ENCODE data around the gene MINPP1.
"Not testable (repeated sequence)": the region's sequence is repeated elsewhere in the genome, so short reads cannot be mapped to it uniquely, and the experiment has no call there.

MINPP1 gene, protein sequence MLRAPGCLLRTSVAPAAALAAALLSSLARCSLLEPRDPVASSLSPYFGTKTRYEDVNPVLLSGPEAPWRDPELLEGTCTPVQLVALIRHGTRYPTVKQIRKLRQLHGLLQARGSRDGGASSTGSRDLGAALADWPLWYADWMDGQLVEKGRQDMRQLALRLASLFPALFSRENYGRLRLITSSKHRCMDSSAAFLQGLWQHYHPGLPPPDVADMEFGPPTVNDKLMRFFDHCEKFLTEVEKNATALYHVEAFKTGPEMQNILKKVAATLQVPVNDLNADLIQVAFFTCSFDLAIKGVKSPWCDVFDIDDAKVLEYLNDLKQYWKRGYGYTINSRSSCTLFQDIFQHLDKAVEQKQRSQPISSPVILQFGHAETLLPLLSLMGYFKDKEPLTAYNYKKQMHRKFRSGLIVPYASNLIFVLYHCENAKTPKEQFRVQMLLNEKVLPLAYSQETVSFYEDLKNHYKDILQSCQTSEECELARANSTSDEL

DNA sequence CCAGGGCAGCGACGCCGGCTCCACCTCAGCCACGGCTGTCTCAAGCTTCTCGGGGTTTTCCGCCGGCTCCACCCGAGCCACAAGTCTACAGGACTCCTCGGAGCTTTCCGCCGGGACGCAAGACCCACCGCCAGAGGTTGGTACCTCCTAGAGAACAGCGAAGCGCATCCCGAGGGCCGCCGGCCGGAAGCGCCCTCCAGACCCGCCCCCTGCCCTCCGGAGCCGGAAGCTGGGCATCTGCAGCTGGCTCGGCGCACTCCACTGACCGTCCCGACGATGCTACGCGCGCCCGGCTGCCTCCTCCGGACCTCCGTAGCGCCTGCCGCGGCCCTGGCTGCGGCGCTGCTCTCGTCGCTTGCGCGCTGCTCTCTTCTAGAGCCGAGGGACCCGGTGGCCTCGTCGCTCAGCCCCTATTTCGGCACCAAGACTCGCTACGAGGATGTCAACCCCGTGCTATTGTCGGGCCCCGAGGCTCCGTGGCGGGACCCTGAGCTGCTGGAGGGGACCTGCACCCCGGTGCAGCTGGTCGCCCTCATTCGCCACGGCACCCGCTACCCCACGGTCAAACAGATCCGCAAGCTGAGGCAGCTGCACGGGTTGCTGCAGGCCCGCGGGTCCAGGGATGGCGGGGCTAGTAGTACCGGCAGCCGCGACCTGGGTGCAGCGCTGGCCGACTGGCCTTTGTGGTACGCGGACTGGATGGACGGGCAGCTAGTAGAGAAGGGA is at the start of gene MINPP1:
Gene MINPP1 (plus strand): TSS at position 254 of the 726 bp plus-strand sequence. CDS start 23 bp downstream, at position 277.
- peak; percentile 89 for DNase-seq

DNA sequence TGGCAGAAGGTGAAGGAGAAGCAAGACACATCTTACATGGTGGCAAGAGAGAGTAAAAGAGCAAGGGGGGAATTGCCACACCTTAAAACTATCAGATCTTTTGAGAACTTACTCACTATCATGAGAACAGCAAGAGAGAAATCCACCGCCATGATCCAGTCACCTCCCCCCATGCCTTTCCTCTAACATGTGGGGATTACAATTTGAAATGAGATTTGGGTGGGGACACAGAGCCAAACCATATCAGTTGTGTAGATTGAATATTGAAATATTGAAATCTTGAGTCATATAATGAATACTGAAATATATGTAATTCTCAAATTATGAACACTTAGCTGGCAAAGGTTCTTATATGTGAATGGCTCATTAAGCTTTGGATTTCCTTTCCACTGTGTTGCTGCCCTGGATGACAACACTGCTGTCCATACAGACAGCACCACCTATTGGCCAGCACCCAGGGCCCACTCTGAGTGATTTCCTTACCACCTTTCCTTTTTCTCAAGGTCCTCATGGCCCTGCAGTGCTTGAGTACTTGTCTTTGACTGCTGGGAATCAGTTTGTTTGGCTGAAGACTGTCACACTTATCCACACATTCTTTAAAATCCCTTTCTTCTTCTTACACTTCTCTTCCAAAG is 48.0 kb upstream of the MINPP1 start:
- not testable (repeated sequence) for DNase-seq

DNA sequence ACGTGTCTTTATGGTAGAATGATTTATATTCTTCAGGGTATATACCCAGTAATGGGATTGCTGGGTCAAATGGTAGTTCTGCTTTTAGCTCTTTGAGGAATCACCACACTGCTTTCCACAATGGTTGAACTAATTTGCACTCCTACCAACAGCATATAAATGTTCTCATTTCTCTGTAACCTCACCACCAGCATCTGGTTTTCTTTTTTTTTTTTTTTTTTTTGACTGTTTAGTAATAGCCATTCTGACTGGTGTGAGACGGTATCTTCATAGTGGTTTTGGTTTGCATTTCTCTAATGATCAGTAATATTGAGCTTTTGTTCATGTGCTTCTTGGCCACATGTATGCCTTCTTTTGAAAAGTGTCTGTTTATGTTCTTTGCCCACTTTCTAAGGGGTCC is 42.9 kb upstream of the MINPP1 start:
- DNase-seq, result not testable (repeated sequence)

DNA sequence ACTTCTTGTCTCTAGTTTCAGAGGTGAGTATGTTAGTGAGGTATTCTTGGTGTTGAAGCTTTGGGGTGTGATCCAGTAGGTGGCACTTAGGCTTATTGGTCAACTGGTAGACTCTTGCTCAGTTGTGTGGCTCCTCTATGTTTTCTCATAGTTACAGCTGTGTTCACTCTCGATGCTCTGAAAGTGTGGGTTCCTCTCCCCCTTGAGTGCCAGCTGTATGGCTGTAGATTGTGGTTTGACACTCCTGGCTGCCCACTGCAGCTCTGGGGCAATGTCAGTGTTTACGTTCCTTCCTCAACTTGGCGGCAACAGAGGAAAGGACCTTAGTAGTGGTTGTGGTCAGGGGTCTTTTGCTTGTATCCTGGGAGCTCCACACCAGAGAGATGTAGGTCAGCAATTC is 37.8 kb upstream of the MINPP1 start:
- DNase-seq, result not testable (repeated sequence)

DNA sequence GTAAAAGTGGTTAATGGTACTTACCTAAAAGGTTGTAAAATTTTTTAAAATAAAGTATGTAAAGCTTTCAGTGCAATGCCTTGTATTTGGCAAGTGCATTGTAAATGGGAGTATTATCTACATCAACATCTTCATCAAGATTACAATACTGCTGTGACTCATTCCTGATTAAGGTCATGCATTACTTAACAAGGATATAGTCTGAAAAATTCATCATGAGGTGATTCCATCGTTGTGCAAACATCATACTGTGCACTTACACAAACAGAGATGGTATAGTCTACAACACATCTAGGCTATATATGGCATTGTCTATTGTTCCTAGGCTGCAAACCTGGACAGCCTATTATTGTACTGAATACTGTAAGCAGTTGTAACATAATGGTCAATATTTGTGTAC is 16.0 kb upstream of the MINPP1 start:
- DNase-seq, result peak; percentile 20

DNA sequence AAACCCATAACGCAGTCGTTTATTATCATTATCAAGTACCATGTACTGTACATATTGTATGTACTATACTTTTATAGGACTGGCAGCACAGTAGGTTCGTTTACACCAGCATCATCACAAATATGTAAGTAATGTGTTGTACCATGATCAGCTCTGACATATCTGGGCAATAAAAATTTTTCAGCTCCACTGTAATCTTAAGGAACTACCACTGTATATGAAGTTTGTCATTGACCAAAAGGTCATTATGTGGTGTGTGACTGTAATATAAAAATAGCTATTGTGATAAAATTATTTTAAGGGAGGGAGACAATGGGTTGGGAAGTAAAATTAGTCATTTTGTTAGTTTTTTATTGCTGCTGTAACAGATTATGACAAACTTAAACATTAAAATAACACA is 14.4 kb upstream of the MINPP1 start:
- peak; percentile 3 for DNase-seq

DNA sequence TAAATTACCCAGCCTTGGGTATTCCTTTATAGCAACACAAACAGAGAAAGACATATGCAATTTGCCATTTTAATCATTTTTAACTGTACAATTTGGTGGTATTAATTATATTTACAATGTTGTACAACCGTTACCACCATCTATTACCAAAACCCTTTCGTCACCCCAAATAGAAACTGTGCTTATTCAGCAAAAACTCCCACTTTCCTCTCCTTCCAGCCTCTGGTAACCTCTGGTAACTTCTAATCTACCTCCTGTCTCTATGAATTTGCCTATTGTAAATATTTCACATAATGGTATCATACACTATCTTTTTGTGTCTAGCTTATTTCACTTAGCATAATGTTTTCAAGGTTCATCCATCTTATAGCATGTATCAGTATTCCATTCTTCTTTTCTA is 12.2 kb upstream of the MINPP1 start:
- DNase-seq, result not testable (repeated sequence)

DNA sequence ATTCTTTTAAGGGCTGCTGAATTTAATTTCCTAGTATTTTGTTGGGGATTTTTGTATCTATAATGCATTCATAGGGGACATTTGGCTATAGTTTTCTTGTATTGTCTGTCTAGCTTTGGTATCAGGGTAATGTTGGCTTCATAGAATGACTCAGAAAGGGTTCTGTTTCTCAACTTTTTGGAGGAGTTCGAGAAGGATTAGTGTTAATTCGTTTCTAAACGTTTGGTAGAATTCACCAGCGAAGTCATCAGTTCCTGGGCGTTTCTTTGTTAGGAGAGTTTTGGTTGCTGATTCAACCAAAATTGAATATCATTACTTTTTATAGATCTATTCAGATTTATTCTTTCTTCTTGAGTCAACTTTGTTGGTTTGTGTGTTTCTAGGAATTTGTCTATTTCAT is 9.2 kb upstream of the MINPP1 start:
- not testable (repeated sequence) for DNase-seq

DNA sequence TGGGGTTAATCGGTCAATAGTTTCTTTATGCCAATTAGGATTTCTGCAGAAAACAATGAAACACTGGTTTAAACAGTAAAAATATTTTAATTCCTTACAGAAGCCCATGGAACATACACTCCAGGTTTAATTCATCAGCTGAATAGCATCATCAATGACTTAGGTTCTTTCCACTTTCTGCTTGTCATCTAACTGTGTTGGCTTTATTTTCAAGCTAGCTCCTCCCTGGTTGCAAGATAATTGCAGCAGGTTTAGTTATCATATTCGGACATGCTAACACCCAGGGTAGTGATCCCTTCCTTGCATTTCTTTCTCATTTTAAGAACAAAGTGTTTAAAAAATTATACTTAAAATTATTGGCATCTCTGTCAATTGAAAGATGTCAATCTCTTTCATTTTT is 7.3 kb upstream of the MINPP1 start:
- DNase-seq, result not testable (repeated sequence)

DNA sequence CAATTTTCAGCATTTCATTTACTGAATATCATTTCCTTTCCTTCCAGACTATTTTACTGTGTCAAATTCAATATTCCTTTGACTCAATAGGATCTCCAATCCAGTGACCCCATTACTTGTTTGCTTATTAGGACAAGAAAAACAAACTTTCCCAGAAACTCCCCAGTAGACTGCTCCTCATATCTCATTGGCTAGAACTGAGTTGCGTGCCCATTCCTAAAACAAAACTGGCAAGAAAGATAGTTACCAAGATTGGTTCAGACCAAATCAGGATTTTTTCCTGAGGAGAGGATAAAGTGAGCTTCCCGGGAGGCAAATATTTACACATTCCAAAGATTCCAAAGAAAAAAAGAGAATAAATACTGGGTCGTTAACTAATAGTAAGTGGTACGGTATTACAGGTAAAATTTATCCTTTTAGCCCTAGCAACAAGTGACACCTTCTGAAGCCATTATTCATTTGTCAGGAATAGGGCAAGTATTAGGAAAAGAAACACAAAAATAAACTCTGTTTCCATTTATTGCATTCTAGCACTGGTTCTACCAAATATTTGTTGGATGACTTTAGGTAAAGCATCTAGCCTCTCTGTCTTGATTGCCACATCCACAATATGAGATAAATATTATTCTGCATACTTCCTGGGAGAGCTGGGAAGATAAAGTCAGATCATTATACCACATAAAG is 6.4 kb upstream of the MINPP1 start:
- DNase-seq, result peak; percentile 16

DNA sequence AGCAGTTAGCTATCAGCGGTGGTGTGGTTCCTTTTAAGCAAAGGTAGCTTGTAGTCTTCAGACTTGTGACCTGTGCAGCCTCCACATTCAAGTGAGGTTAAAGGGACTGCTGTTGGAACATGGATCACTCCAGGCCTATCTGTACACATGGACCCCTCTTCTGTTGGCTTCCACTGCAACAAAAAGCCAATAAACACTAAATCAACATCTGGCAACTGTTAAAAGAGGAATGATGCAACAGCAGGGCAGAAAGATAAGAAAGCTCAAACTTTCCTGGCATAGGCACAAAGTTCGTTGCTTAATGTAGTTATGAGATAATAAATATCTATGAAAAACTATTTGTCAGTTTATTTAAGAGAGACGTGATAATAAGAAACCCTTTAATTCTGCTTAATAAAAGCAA is 4.0 kb upstream of the MINPP1 start:
- DNase-seq, result no peak

DNA sequence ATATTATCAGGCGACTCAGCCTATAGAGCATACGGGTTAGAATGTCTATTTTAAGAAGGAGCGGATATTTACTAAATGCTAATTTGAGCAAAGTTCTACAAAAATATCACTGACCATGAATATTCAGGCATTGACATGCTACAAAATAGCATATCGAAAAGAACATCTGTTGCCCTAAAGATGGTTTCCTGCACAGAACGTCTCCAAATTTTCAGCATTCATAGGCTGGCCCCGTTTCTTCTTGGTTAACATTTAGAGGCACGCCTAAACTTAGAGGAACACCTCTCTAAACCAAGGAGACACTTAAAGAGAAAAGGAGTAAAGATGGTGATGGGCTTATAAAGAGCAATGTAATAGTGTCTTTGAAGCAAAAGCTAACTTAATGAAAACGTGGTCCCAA is 1.3 kb upstream of the MINPP1 start:
- DNase-seq, result no peak

DNA sequence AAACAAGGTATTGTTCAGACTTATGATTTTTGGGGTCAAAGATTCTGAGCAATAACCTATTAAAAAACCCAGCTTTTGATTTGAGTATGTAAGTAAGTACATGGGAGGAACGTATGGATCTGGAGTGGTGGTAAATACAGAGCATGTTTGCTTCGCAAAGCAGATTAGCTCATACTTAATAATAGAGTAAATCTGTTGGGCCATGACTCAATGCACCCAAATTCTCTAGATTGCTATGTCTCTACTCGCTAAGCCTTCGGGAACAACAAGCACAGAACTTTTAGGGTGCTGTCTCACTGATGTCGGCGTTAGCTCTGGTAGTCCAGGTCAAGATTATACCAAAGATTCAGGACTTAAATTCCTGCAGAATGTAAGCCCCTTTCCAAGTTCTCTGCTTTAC is 807 bp upstream of the MINPP1 start:
- DNase-seq, result peak; percentile 61

DNA sequence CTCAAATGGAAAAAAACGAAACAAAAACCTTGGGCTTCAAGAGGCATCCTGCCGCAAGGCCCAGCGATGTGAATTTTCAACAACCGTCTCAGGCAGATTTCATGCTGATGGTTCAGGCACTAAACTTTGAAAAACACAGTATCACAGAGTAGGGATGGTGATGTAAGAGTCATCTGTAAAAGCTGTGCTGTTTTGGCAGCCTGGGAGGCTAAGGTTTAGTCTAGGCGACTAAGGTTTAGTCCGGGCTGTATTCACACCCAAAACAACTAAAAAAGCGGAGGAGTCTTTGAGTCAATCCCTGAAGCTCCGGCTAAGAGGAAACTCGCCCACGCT is 420 bp upstream of the MINPP1 start:
- no peak for DNase-seq

DNA sequence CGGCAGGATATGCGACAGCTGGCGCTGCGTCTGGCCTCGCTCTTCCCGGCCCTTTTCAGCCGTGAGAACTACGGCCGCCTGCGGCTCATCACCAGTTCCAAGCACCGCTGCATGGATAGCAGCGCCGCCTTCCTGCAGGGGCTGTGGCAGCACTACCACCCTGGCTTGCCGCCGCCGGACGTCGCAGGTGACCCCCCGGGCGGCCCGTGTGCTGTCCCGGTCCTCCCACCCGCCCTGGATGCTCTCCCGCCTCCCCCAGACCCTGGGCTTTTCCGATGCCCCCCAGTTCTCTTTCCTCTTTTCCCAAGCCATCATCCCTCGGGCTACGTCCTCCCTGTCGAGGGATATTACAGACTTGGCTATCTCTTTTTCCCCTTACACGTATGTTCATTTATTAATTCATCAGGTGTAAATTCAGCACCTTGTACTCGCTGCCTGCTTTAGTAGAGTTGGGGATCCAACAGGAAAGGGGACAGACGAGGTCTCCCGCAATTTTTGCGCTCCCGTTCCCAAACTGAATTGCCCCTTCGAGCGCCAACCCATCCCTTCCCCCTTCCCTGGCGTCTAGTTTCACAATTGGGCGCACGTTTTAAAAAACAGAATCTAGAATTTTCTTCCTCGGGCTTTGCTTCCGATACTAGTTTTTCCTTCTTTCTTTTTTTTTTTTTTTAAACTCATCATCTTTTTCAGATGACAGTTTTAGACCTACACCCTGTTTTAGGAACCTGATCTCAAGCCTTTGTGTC is 846 bp downstream of the MINPP1 start:
- peak; percentile 71 for DNase-seq

DNA sequence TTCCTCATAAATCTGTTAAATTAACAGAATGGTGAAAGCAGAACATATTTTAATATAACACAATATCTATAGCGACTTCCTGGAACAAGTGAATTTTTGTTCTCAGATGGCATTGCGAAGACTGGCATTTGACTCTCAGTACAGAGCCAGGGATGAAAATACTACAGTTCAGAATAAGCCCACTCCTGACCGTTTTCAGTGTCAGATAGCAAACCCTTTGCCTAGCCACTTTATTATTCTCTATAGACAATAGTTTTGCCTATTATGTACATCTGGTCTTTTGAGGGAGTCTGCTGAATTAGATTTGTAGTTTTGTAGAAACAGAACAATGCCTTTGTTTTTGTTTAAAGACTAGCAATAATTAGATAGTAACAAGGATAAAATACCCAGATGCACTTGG is 2.3 kb downstream of the MINPP1 start:
- no peak for DNase-seq

DNA sequence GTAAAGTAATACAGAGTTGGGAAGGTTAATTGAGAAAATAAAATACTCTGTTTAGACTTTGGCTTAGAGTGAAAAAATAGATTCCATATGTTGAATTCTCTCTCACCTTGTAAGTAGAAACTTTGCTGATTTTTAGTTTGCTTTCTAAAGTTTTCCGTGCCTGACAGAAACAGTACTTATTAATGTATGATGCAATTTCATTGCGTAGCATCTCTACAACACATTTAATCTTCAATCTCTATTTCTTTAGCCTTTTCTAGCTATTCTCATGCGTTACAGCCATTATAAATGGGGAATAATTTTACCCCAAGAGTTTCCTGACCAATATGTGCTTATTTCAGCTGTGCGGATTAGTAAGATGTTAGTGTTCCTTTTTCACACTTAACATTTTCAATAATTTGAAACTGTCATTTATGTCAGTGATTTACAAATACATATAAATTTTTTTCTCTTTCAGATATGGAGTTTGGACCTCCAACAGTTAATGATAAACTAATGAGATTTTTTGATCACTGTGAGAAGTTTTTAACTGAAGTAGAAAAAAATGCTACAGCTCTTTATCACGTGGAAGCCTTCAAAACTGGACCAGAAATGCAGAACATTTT is 3.3 kb downstream of the MINPP1 start:
- no peak for DNase-seq

DNA sequence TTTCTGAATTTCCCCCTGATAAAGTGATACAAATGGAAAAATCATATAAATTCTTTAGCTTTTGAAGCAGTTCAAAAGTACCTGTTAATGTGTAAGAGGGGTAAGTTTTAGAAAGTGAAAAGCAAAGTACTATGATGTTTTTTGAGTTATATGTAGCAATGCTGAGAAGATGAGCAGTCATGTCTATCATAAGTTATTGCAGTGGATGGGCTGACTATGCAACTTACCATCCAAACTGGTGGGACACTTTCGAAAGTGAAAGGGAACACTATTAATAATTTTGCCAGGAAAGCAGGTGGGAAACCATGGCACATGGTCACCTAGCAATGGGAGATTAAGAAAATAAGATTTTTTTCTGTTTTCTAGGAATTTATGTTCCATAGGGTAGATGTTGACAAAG is 4.1 kb downstream of the MINPP1 start:
- DNase-seq, result no peak

DNA sequence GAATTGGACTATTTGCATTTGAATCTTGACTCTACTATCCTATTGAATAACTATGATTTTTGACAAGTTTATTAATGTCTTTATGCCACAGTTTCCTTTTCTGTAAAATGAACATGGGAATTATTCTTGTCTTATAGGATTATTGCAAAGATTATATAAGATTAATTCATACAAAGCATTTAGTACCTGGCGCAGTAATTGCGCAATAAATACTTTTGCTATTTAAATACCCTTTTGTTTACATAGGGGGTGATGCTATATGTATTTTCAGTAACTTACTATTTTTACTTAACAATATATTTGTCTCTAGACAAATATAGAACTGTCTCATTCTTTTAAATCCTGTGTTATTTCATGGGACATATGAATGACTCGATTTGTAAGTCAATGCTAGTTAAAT is 5.3 kb downstream of the MINPP1 start:
- no peak for DNase-seq

DNA sequence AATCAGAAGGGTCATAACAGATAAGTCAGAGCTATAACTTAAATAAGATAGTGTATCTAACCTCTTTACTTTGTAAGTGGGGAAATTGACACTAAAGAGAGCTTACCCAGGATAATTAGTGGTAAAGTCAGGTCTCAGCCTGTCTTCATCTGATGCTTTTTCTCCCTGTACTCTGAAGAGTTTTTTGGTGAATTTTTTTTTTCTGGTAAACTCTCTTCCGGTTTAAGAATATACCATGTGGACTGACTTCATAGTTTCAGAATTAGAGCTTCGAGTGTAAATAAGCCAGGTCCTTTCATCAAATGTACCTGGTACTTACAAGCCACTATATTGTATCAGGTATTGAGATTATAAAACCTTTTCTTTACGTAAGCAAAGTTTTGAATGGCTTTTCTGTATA is 6.8 kb downstream of the MINPP1 start:
- DNase-seq, result no peak

DNA sequence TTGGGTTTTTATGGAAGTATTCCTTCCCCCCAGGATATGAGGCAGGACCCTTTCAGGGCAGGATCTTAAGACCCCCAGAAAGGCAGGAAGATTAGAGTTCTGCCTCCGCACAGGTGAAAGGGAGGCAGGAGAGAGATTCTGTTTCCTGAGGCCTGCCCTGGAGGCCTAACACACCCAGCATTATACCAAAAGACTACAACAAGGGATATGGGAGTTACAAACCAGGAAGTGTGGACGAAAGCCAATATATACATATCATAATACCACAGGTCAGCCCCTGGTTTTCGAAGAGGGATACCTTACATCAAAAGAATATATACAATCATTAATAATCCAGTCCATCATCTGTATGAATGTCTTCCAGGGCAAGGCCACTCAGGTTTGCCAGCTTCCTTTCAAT is 14.2 kb downstream of the MINPP1 start:
- no peak for DNase-seq

DNA sequence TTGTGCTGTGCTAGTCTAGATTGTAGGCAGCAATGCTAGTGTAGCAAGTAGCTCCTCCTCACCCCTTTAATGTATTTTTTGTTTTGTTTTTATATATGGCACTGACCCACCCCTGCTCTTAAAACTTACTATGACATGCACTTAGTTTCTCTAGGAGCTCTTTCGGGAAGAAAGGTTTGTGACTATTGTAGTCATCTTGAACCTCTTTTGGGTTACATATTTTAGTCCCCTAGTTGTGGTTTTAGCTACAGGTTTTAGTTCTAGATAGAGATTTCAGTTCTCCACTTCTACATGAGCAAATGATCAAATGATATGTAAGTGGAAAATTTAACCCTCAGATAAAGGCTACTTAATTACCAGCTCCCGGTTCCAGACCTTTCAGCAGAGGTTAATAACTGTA is 14.9 kb downstream of the MINPP1 start:
- DNase-seq, result no peak
